AG04449 (cell line): Measurements from ENCODE around the gene RETREG3.

ENCODE experiments used
- CTCF ChIA-PET: fragments of 350-600 bp; formaldehyde crosslinking; extraction: SDS; loops from one replicate; lab custom pipeline; 2021; ENCODE audit warnings: antibody characterized with exemption; lab: Yijun Ruan, JAX
- POLR2A ChIA-PET: fragments of 400-600, 350-600 bp; formaldehyde crosslinking; extraction: SDS; loops from one replicate; lab custom pipeline; 2020; ENCODE audit warnings: antibody characterized with exemption, inconsistent platforms; lab: Yijun Ruan, JAX
- DNase-seq: peaks from one replicate; pipeline ENCODE4 v3.0.0-alpha.2; 2010; ENCODE audit warnings: low read depth, low spot score
- H3K4me3 ChIP-seq: 2 replicates; pipeline ENCODE4 v1.5.1; 2011; ENCODE audit warnings: low read depth, mild to moderate bottlenecking, control low read depth, low read length
- TF ChIP-seq, protein P1 (sequence below): IDR thresholded peaks from one replicate; pipeline ENCODE4 v1.5.1; 2011; ENCODE audit warnings: mild to moderate bottlenecking, moderate library complexity, low read length, control low read depth, inconsistent platforms; ENCODE audit not compliant: insufficient read depth; ENCODE audit errors: missing control alignments

Gene RETREG3

DNA sequence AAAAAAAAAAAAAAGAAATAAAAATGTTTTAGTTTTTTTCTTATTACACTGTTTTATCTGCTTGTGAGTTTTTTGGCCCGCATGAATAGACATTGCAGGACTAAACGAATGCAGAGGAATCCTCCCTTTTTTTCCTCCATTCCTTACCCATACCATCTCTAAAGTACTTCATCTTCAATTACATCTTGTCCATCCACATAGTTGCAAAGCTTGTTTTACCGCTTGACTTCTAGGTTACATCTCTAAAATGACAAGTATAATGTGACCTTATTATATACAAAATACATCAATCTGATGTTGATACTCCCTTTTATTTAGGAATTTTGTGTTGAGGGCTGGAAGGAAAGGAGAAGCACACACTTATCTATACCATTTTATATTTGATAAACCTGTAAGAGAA lies 12.8 kb downstream of the RETREG3 start:
- CTCF ChIA-PET: no interaction called here
- no peak for DNase-seq
- POLR2A ChIA-PET: no interaction called here
- TF ChIP-seq, protein P1, sequence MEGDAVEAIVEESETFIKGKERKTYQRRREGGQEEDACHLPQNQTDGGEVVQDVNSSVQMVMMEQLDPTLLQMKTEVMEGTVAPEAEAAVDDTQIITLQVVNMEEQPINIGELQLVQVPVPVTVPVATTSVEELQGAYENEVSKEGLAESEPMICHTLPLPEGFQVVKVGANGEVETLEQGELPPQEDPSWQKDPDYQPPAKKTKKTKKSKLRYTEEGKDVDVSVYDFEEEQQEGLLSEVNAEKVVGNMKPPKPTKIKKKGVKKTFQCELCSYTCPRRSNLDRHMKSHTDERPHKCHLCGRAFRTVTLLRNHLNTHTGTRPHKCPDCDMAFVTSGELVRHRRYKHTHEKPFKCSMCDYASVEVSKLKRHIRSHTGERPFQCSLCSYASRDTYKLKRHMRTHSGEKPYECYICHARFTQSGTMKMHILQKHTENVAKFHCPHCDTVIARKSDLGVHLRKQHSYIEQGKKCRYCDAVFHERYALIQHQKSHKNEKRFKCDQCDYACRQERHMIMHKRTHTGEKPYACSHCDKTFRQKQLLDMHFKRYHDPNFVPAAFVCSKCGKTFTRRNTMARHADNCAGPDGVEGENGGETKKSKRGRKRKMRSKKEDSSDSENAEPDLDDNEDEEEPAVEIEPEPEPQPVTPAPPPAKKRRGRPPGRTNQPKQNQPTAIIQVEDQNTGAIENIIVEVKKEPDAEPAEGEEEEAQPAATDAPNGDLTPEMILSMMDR: no peak
- no peak overlapping the region for H3K4me3 ChIP-seq

DNA sequence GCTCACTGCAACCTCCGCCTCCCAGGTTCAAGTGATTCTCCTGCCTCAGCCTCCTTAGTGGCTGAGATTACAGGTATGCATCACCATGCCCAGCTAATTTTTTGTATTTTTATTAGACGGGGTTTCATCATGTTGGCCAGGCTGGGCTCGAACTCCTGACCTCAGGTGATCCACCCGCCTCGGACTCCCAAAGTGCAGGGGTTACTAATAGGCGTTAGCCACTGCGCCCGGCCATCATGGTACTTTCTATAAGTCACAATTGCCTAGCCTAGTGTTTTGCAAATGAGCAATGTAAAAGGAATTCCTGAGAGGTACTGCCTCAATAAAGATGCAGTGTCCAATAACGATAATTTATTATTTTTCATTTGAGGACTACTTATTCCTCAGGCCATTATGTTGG lies 17.8 kb downstream of the RETREG3 start:
- TF ChIP-seq, protein P1: no peak
- DNase-seq: no peak
- CTCF ChIA-PET: interaction anchor here (1.3 to 2.3 kb wide), 2 partner anchors 13 to 88 kb away, joined by 3 to 15 read pairs; partner anchors contain the start of gene PSMC3IP
- POLR2A ChIA-PET: no interaction called here
- H3K4me3 ChIP-seq: no peak overlapping the region

DNA sequence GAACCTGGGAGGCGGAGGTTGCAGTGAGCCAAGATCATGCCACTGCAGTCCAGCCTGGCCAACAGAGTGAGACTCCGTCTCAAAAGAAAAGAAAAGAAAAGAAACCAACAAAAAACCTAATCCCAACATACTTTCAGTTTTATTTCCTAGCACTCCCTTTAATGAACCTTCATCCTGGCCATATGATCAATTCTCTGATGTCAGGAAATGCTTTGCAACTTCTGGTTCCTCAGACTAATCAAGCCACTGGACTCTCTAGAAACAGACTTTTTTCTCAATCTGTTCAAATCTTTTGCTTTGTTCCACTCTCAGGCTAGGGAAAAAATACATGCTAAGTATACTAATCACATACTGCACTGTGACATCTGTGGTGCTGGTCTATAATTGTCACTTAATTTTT lies 18.3 kb downstream of the RETREG3 start:
- no peak overlapping the region for H3K4me3 ChIP-seq
- POLR2A ChIA-PET: no interaction called here
- DNase-seq: no peak
- TF ChIP-seq, protein P1: no peak
- CTCF ChIA-PET: interaction anchor here (1.3 to 2.3 kb wide), 3 partner anchors 11 to 89 kb away, joined by 3 to 15 read pairs (median 8); partner anchors contain the start of gene PSMC3IP

DNA sequence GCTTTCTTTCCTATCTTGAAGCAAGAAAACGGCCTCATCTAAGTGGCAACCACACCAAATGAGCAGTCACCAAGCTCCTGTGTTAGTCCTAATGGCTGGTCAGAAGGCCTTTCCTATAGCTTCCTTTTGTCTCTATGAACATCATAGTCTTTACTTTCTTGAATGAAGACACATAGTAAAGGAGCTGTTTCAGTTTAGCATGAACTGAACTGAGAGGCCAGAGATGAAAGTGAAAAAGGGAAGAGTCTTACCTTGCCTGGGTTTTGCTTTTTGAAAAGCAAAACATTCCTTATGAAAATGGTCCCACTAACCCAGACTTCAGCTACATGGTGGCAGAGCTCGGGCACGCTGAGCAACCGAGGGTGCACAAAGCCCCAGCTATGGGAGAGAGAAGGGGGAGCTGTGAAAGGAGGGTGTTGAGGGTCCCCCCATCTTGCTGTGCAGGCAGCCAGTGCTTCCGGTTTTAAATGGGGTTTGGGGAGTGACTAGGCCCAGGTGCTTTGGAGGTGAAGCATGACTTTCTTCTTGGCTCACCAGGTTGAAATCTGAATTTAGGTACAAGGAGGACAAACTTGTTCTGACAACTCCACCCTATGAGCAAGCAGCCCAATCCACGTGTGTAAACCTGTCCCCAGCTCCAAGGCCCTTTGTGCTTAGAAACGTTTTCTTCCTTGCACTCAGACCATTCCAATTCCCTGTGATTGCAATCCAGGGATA lies 22.5 kb downstream of the RETREG3 start:
- TF ChIP-seq, protein P1: no peak
- ChIA-PET CTCF (interaction anchor here (1.4 to 4.6 kb wide), 4 partner anchors 8 to 177 kb away, joined by 4 to 38 read pairs (median 6); partner anchors contain the start of gene PSMC3IP), POLR2A (interaction anchor here (0.9 kb wide), 1 partner anchor 89 kb away, joined by 3 read pairs; no protein-coding TSS in a partner anchor)
- no peak for DNase-seq
- H3K4me3 ChIP-seq: no peak overlapping the region

DNA sequence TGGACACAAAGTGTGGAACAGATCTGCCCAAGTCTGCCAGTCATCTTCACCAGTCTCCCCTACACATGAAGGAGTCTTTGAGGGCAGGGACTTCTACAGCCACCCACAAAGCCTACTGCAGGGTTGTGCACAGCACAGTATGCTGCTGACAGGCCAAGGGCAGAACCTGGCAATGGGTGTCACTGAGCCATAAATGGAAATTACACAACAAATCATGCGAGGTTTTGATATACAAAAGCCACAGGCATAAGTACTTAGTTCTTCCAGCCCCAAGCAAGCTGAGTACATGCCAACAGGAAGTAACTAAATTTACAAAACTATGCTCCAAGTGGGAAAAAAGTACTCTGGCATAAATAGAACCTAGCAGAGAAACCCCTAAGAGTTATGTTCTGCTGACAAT lies 23.8 kb downstream of the RETREG3 start:
- CTCF ChIA-PET: interaction anchor here (0.8 to 2.4 kb wide), 4 partner anchors 13 to 98 kb away, joined by 3 to 8 read pairs (median 4); no protein-coding TSS in a partner anchor
- TF ChIP-seq, protein P1: no peak
- POLR2A ChIA-PET: no interaction called here
- DNase-seq: no peak
- H3K4me3 ChIP-seq: no peak overlapping the region

DNA sequence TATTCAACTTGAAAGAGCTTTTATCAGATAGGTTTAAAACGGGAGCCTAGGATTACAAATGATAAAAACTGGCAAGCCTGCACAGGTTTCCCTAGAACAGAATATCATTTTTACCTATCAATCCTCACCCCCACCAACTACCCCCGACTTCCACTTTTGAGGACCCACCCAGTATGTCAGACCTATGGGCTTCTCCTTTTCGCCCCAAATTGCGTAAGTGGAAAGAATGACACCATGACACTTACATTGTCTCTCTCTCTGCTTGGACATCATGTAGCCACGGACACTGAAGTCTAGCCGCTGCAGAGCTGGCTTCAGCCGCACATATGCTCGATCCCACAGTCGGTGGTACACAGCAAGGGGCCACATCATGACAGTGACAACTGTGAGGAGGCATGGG lies 24.3 kb downstream of the RETREG3 start:
- POLR2A ChIA-PET: no interaction called here

More for the DNA sequence above, 24.3 kb downstream of the RETREG3 start:
- CTCF ChIA-PET: interaction anchor here (1.0 to 1.8 kb wide), 3 partner anchors 9 to 99 kb away, joined by 3 to 4 read pairs (median 4); no protein-coding TSS in a partner anchor
- no peak overlapping the region for H3K4me3 ChIP-seq
- TF ChIP-seq, protein P1: no peak
- DNase-seq: no peak
